CD4-positive, CD25-positive, alpha-beta regulatory T cell (primary cell): ENCODE data around the gene CBX4. TPM values are rescaled to one million over a fixed set of nuclear protein-coding genes. Genes with fewer than 3 reads are reported as not detected.
A peak's percentile ranks its signal among the peaks of the same experiment; 100 is the strongest.

ENCODE experiments used
- ATAC-seq, 2 donors: fragments of 150-1000 bp; cut with Tn5 transposase; one replicate each; pipeline ENCODE4 v1.10.0; 2021; ENCODE audit warnings: low read depth in 2 of 2, moderate number of reproducible peaks in 2 of 2, moderate library complexity in 1 of 2
- DNase-seq, 3 donors: peaks; one replicate each; pipeline versions ENCODE4 v3.0.0 to v3.0.0-alpha.2; 2012 to 2022; ENCODE audit warnings: mixed read lengths in 1 of 3
- H3K27ac ChIP-seq: one replicate; pipeline ENCODE4 v1.7.0; 2013; ENCODE audit warnings: mild to moderate bottlenecking, low read length; ENCODE audit not compliant: insufficient read depth, poor library complexity, severe bottlenecking
- H3K27me3 ChIP-seq: one replicate; pipeline ENCODE4 v1.7.0; 2013; ENCODE audit warnings: low read length; ENCODE audit not compliant: control insufficient read depth, insufficient read depth
- H3K36me3 ChIP-seq: one replicate; pipeline ENCODE4 v1.7.0; 2013; ENCODE audit warnings: mild to moderate bottlenecking, low read length, moderate library complexity; ENCODE audit not compliant: control insufficient read depth, insufficient read depth
- H3K4me1 ChIP-seq: 2 replicates; pipeline ENCODE4 v1.7.0; 2013; ENCODE audit warnings: mild to moderate bottlenecking, low read length; ENCODE audit not compliant: insufficient read depth, control insufficient read depth, poor library complexity, severe bottlenecking
- H3K4me3 ChIP-seq: one replicate; pipeline ENCODE4 v1.7.0; 2013; ENCODE audit warnings: low read depth, mild to moderate bottlenecking, low read length, moderate library complexity
- H3K9me3 ChIP-seq, 2 experiments: 1 replicate in 1 of 2; 2 replicates in 1 of 2; pipeline ENCODE4 v1.7.0; 2013; ENCODE audit warnings: low read length in 2 of 2, mild to moderate bottlenecking in 1 of 2, moderate library complexity in 1 of 2; ENCODE audit not compliant: control insufficient read depth in 2 of 2
- H3K27ac Mint-ChIP-seq, 3 donors: one replicate each; pipeline ENCODE4 v1.8.0; 2020 to 2022; ENCODE audit warnings: mild to moderate bottlenecking in 3 of 3, mixed read lengths in 3 of 3, moderate library complexity in 2 of 3
- H3K27me3 Mint-ChIP-seq: one replicate; pipeline ENCODE4 v1.8.0; 2022; ENCODE audit warnings: mild to moderate bottlenecking, mixed read lengths
- H3K36me3 Mint-ChIP-seq: one replicate; pipeline ENCODE4 v1.8.0; 2020; ENCODE audit warnings: mixed read lengths
- H3K4me1 Mint-ChIP-seq, 4 donors: one replicate each; pipeline ENCODE4 v1.8.0; 2020 to 2022; ENCODE audit warnings: mixed read lengths in 4 of 4, mild to moderate bottlenecking in 1 of 4
- H3K4me3 Mint-ChIP-seq, 4 donors: one replicate each; pipeline ENCODE4 v1.8.0; 2020 to 2022; ENCODE audit warnings: mild to moderate bottlenecking in 4 of 4, mixed read lengths in 4 of 4, moderate library complexity in 3 of 4
- H3K9me3 Mint-ChIP-seq, 7 donors: one replicate each; pipeline ENCODE4 v1.8.0; 2020 to 2022; ENCODE audit warnings: mixed read lengths in 7 of 7, mild to moderate bottlenecking in 3 of 7, moderate library complexity in 2 of 7
- polyA plus RNA-seq, 4 donors: library from polyadenylated mRNA; unstranded; fragments of 300-500 nt; fragmentation: Illumina TruSeq; gene quantifications; one replicate each; pipeline ENCODE4 v1.2.3, GENCODE V29; 2021
- total RNA-seq: library from RNA; stranded (reverse); gene quantifications from one replicate; pipeline ENCODE4 v1.2.3, GENCODE V29; 2022

Gene CBX4
- 137 TPM for total RNA-seq
- polyA plus RNA-seq, result 10 to 100 TPM in 1 of 4 donors, 1 to 10 TPM in 3; 2.9 to 10.0 (median 4.6) TPM

GRCh38 chr17:79839356-79840268 lies at the start of gene CBX4:
Gene CBX4, minus strand, starts transcription at chr17:79839440. Its CDS starts 189 bp downstream, at chr17:79839251.
- Histone ChIP-seq H3K27me3 (no peaks in the 10 kb centered on the region), H3K9me3 (no peaks in the 10 kb centered on the region), H3K36me3 (peaks cover 6% of the 10 kb centered on the region), H3K4me1 (peaks cover 82% of the 10 kb centered on the region), H3K4me3 (peak within 1 kb of the TSS; percentile 95), H3K27ac (peak within 1 kb of the TSS; percentile 76)
- DNase-seq (peak; percentile 87 to 92 (median 87)), ATAC-seq (peak; percentile 79 to 81)
- Mint-ChIP-seq H3K36me3 (peaks cover 6% of the 10 kb centered on the region), H3K4me1 (peaks cover 5 to 60% (median 20%) of the 10 kb centered on the region in 4 donors), H3K27me3 (peaks cover 47% of the 10 kb centered on the region), H3K4me3 (peak within 1 kb of the TSS; percentile 93 to 99 (median 98)), H3K9me3 (peaks cover 0 to 2% (median 0%) of the 10 kb centered on the region in 7 donors), H3K27ac (peak within 1 kb of the TSS; percentile 97 to 99 (median 98))

GRCh38 chr17:79888009-79888540 lies 48.8 kb upstream of the CBX4 start:
- DNase-seq (no peak), ATAC-seq (no peak)
- Mint-ChIP-seq H3K4me1 (peaks cover 0 to 2% (median 0%) of the 10 kb centered on the region in 4 donors), H3K4me3 (no peak overlapping the region), H3K27ac (no peak overlapping the region), H3K9me3 (peaks cover 0 to 2% (median 0%) of the 10 kb centered on the region in 7 donors), H3K27me3 (peaks cover 38% of the 10 kb centered on the region), H3K36me3 (peaks cover 3% of the 10 kb centered on the region)
- Histone ChIP-seq H3K27me3 (no peaks in the 10 kb centered on the region), H3K36me3 (no peaks in the 10 kb centered on the region), H3K9me3 (no peaks in the 10 kb centered on the region), H3K27ac (no peak overlapping the region), H3K4me1 (no peaks in the 10 kb centered on the region), H3K4me3 (no peak overlapping the region)

- peaks cover 44% of the 10 kb centered on the region for H3K27me3 Mint-ChIP-seq
- H3K27ac Mint-ChIP-seq, result no peak overlapping the region
- H3K4me3 Mint-ChIP-seq, result no peak overlapping the region
- H3K9me3 Mint-ChIP-seq, result peaks cover 0 to 2% (median 0%) of the 10 kb centered on the region in 7 donors
- peaks cover 3% of the 10 kb centered on the region for H3K36me3 Mint-ChIP-seq
- H3K4me1 ChIP-seq, result no peaks in the 10 kb centered on the region
- H3K27me3 ChIP-seq, result no peaks in the 10 kb centered on the region
- H3K9me3 ChIP-seq, result no peaks in the 10 kb centered on the region
- ATAC-seq (no peak), DNase-seq (no peak)
- H3K27ac ChIP-seq, result no peak overlapping the region
- peaks cover 0 to 2% (median 0%) of the 10 kb centered on the region in 4 donors for H3K4me1 Mint-ChIP-seq
- no peaks in the 10 kb centered on the region for H3K36me3 ChIP-seq
- H3K4me3 ChIP-seq, result no peak overlapping the region
These were observed 48.3 kb upstream of the CBX4 start for GRCh38 chr17:79887451-79887991.

GRCh38 chr17:79883202-79883601 lies 44.0 kb upstream of the CBX4 start:
- no peak overlapping the region for H3K4me3 Mint-ChIP-seq
- peaks cover 3% of the 10 kb centered on the region for H3K36me3 Mint-ChIP-seq
- H3K27ac ChIP-seq, result no peak overlapping the region
- H3K9me3 Mint-ChIP-seq, result peaks cover 0 to 2% (median 0%) of the 10 kb centered on the region in 7 donors
- no peaks in the 10 kb centered on the region for H3K9me3 ChIP-seq
- H3K27me3 ChIP-seq, result peaks cover 9% of the 10 kb centered on the region
- peaks cover 56% of the 10 kb centered on the region for H3K27me3 Mint-ChIP-seq
- no peaks in the 10 kb centered on the region for H3K4me1 ChIP-seq
- DNase-seq (no peak), ATAC-seq (no peak)
- H3K27ac Mint-ChIP-seq, result no peak overlapping the region
- H3K4me1 Mint-ChIP-seq, result peaks cover 0 to 2% (median 0%) of the 10 kb centered on the region in 4 donors
- H3K36me3 ChIP-seq, result no peaks in the 10 kb centered on the region
- H3K4me3 ChIP-seq, result no peak overlapping the region

GRCh38 chr17:79878329-79878947 lies 39.2 kb upstream of the CBX4 start:
- Histone ChIP-seq H3K27ac (no peak overlapping the region), H3K4me3 (no peak overlapping the region), H3K27me3 (peaks cover 9% of the 10 kb centered on the region), H3K4me1 (no peaks in the 10 kb centered on the region), H3K9me3 (no peaks in the 10 kb centered on the region), H3K36me3 (no peaks in the 10 kb centered on the region)
- Mint-ChIP-seq H3K4me1 (peaks cover 2 to 6% (median 5%) of the 10 kb centered on the region in 4 donors), H3K36me3 (no peaks in the 10 kb centered on the region), H3K27me3 (peaks cover 42% of the 10 kb centered on the region), H3K27ac (no peak overlapping the region), H3K9me3 (peaks cover 0 to 1% (median 0%) of the 10 kb centered on the region in 7 donors), H3K4me3 (no peak overlapping the region)
- DNase-seq (no peak), ATAC-seq (no peak)

GRCh38 chr17:79877041-79877440 lies 37.8 kb upstream of the CBX4 start:
- no peak overlapping the region for H3K4me3 Mint-ChIP-seq
- H3K9me3 Mint-ChIP-seq, result no peaks in the 10 kb centered on the region
- DNase-seq (no peak), ATAC-seq (no peak)
- H3K27me3 ChIP-seq, result peaks cover 9% of the 10 kb centered on the region
- H3K36me3 Mint-ChIP-seq, result no peaks in the 10 kb centered on the region
- peaks cover 30% of the 10 kb centered on the region for H3K27me3 Mint-ChIP-seq
- H3K27ac Mint-ChIP-seq, result no peak overlapping the region
- no peaks in the 10 kb centered on the region for H3K9me3 ChIP-seq
- peaks cover 4 to 7% (median 6%) of the 10 kb centered on the region in 4 donors for H3K4me1 Mint-ChIP-seq
- H3K27ac ChIP-seq, result no peak overlapping the region
- no peak overlapping the region for H3K4me3 ChIP-seq
- H3K36me3 ChIP-seq, result no peaks in the 10 kb centered on the region
- no peaks in the 10 kb centered on the region for H3K4me1 ChIP-seq

- Mint-ChIP-seq H3K4me1 (peaks cover 4 to 7% (median 6%) of the 10 kb centered on the region in 4 donors), H3K27ac (no peak overlapping the region), H3K36me3 (no peaks in the 10 kb centered on the region), H3K9me3 (no peaks in the 10 kb centered on the region), H3K4me3 (no peak overlapping the region), H3K27me3 (peaks cover 22% of the 10 kb centered on the region)
- no peaks in the 10 kb centered on the region for H3K9me3 ChIP-seq
- H3K4me1 ChIP-seq, result no peaks in the 10 kb centered on the region
- H3K27me3 ChIP-seq, result peaks cover 3% of the 10 kb centered on the region
- no peaks in the 10 kb centered on the region for H3K36me3 ChIP-seq
- no peak for ATAC-seq
- no peak overlapping the region for H3K27ac ChIP-seq
- DNase-seq, result no peak
- no peak overlapping the region for H3K4me3 ChIP-seq
These were observed 36.3 kb upstream of the CBX4 start for GRCh38 chr17:79875511-79875910.
